ENCODE data around the gene WWOX. TPM values are rescaled to one million over a fixed set of nuclear protein-coding genes. Genes with fewer than 3 reads are reported as not detected.

Gene WWOX
- polyA plus RNA-seq, 1 donor (not counting 4 experiments of a cell fraction or from before 2014, with no cell fraction given) = 5.1 TPM

- H3K36me3 ChIP-seq (ENCODE audit: control insufficient read depth in 2 of 2, extremely low read depth in 1 of 2, insufficient read depth in 2 of 2, low read length in 2 of 2) = no peaks in the 10 kb centered on the region
- no peak overlapping the region for H3K27ac ChIP-seq (ENCODE audit: control insufficient read depth, insufficient read depth, low read length)
- H2AFZ ChIP-seq (ENCODE audit: control insufficient read depth, low read length) = no peak overlapping the region
- no peaks in the 10 kb centered on the region for H4K20me1 ChIP-seq (ENCODE audit: control insufficient read depth, extremely low read depth, insufficient read depth, low read length)
- no peak for DNase-seq (ENCODE audit: low read depth, low spot score)
- TF ChIP-seq CTCF (optimal IDR thresholded peaks at IDR 0.05 in 1 of 3, IDR thresholded peaks at IDR 0.05 in 1 of 3, conservative IDR thresholded peaks at IDR 0.05 in 1 of 3; ENCODE audit: extremely low read depth in 1 of 3, insufficient read depth in 2 of 3, low read length in 3 of 3) = no peak
- no peak for TF ChIP-seq EZH2 (IDR thresholded peaks at IDR 0.05; ENCODE audit: low read length)
- H3K4me2 ChIP-seq (ENCODE audit: control insufficient read depth, extremely low read depth, insufficient read depth, low read depth, low read length) = no peak overlapping the region
- FAIRE-seq = no peak
- H3K9me3 ChIP-seq (ENCODE audit: control insufficient read depth, low read depth, low read length) = no peaks in the 10 kb centered on the region
- H3K4me3 ChIP-seq (ENCODE audit: control insufficient read depth in 2 of 3, extremely low read depth in 1 of 3, insufficient read depth in 2 of 3, low read depth in 1 of 3, low read length in 3 of 3) = no peak overlapping the region
- dilution Hi-C loops (cut with MboI; ENCODE audit: extremely low pct_ligation_motif_present, low sequenced_read_pairs) = no loop called here
- H3K4me1 ChIP-seq (ENCODE audit: control insufficient read depth, extremely low read depth, insufficient read depth, low read length) = peaks cover 4% of the 10 kb centered on the region
- no peak overlapping the region for H3K9ac ChIP-seq (ENCODE audit: control insufficient read depth, extremely low read depth, insufficient read depth, low read length)
- peaks cover 13% of the 10 kb centered on the region for H3K27me3 ChIP-seq (ENCODE audit: control insufficient read depth, extremely low read depth, insufficient read depth, low read length)
- H3K79me2 ChIP-seq (ENCODE audit: control insufficient read depth, insufficient read depth, low read length) = no peaks in the 10 kb centered on the region
- H3K9me1 ChIP-seq (ENCODE audit: control insufficient read depth, extremely low read depth, insufficient read depth, low read length) = no peaks in the 10 kb centered on the region
Measured at GRCh38 chr16:79064256-79064972, 965.0 kb downstream of the WWOX start.

DNA sequence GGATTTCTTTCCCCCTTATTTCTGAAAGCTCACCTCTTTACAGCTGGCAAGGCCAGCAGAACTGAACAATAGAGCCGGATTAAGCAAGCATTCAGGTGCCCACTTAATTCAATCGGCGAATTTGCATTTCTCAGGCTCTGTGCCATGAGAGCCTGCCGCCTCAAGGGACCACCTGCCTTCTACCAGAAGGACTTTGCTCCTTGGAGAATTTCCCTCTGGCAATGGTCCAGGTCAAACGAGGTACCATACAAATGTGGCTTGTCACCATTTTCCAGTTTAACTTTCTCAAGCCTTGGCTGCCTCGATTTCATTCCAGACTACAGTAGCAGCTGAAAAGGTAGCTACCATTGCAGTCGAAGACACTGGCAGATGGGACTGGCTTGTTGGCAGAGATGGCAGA, 967.1 kb downstream of the WWOX start:
- peaks cover 11% of the 10 kb centered on the region for H3K4me1 ChIP-seq (ENCODE audit: control insufficient read depth, extremely low read depth, insufficient read depth, low read length)

More for the DNA sequence above, 967.1 kb downstream of the WWOX start:
- Histone ChIP-seq H3K36me3 (ENCODE audit: control insufficient read depth in 2 of 2, extremely low read depth in 1 of 2, insufficient read depth in 2 of 2, low read length in 2 of 2) (no peaks in the 10 kb centered on the region), H4K20me1 (ENCODE audit: control insufficient read depth, extremely low read depth, insufficient read depth, low read length) (no peaks in the 10 kb centered on the region), H3K9ac (ENCODE audit: control insufficient read depth, extremely low read depth, insufficient read depth, low read length) (no peak overlapping the region), H2AFZ (ENCODE audit: control insufficient read depth, low read length) (no peak overlapping the region), H3K9me1 (ENCODE audit: control insufficient read depth, extremely low read depth, insufficient read depth, low read length) (no peaks in the 10 kb centered on the region), H3K4me2 (ENCODE audit: control insufficient read depth, extremely low read depth, insufficient read depth, low read depth, low read length) (no peak overlapping the region), H3K4me3 (ENCODE audit: control insufficient read depth in 2 of 3, extremely low read depth in 1 of 3, insufficient read depth in 2 of 3, low read depth in 1 of 3, low read length in 3 of 3) (no peak overlapping the region), H3K79me2 (ENCODE audit: control insufficient read depth, insufficient read depth, low read length) (no peaks in the 10 kb centered on the region), H3K9me3 (ENCODE audit: control insufficient read depth, low read depth, low read length) (no peaks in the 10 kb centered on the region), H3K27me3 (ENCODE audit: control insufficient read depth, extremely low read depth, insufficient read depth, low read length) (peaks cover 9% of the 10 kb centered on the region), H3K27ac (ENCODE audit: control insufficient read depth, insufficient read depth, low read length) (no peak overlapping the region)
- TF ChIP-seq CTCF (optimal IDR thresholded peaks at IDR 0.05 in 1 of 3, IDR thresholded peaks at IDR 0.05 in 1 of 3, conservative IDR thresholded peaks at IDR 0.05 in 1 of 3; ENCODE audit: extremely low read depth in 1 of 3, insufficient read depth in 2 of 3, low read length in 3 of 3) (no peak), EZH2 (IDR thresholded peaks at IDR 0.05; ENCODE audit: low read length) (no peak)
- DNase-seq (ENCODE audit: low read depth, low spot score) = no peak
- dilution Hi-C loops (cut with MboI; ENCODE audit: extremely low pct_ligation_motif_present, low sequenced_read_pairs) = no loop called here
- FAIRE-seq = no peak

All from keratinocyte (primary cell).